Parathyroid adenoma (tissue), 2 donors: ENCODE measurements around the gene CDC42BPA.

Experiments used
- H2AFZ ChIP-seq: fragments of 300-600 bp; sonication (generic); one replicate; pipeline ENCODE4 v1.7.0; 2017; ENCODE audit warnings: antibody characterized with exemption, mild to moderate bottlenecking
- H3K27ac ChIP-seq: fragments of 300-600 bp; sonication (generic); one replicate; pipeline ENCODE4 v1.7.0; 2017
- H3K27me3 ChIP-seq: fragments of 300-600 bp; sonication (generic); one replicate; pipeline ENCODE4 v1.7.0; 2017; ENCODE audit warnings: low read length; ENCODE audit not compliant: control insufficient read depth, insufficient read depth
- H3K36me3 ChIP-seq: fragments of 300-600 bp; sonication (generic); one replicate; pipeline ENCODE4 v1.7.0; 2017; ENCODE audit warnings: low read length; ENCODE audit not compliant: control insufficient read depth, insufficient read depth
- H3K4me1 ChIP-seq: fragments of 300-600 bp; sonication (generic); one replicate; pipeline ENCODE4 v1.7.0; 2017; ENCODE audit warnings: control low read depth
- H3K4me2 ChIP-seq: fragments of 300-600 bp; sonication (generic); one replicate; pipeline ENCODE4 v1.7.0; 2017; ENCODE audit warnings: low read length
- H3K4me3 ChIP-seq: fragments of 300-600 bp; sonication (generic); one replicate; pipeline ENCODE4 v1.7.0; 2017; ENCODE audit warnings: low read depth, low read length
- H3K79me2 ChIP-seq: fragments of 300-600 bp; sonication (generic); one replicate; pipeline ENCODE4 v1.7.0; 2017; ENCODE audit warnings: control low read depth
- H3K9ac ChIP-seq: fragments of 300-600 bp; sonication (generic); one replicate; pipeline ENCODE4 v1.7.0; 2017; ENCODE audit warnings: mild to moderate bottlenecking
- H3K9me3 ChIP-seq: fragments of 300-600 bp; sonication (generic); one replicate; pipeline ENCODE4 v1.7.0; 2017; ENCODE audit warnings: low read length; ENCODE audit not compliant: control insufficient read depth
- CTCF ChIP-seq: fragments of 300-600 bp; sonication (generic); IDR thresholded peaks from one replicate; pipeline ENCODE4 v1.7.0; 2017; ENCODE audit warnings: antibody characterized with exemption, mild to moderate bottlenecking
- donor health status: primary hyperparathyroidism.

Gene CDC42BPA

GRCh38 chr1:227303662-227304061 is 14.6 kb downstream of the CDC42BPA start:
- TF ChIP-seq CTCF = no peak
- Histone ChIP-seq H3K79me2 (no peaks in the 10 kb centered on the region), H3K9me3 (no peaks in the 10 kb centered on the region), H3K4me2 (no peak overlapping the region), H3K27ac (no peak overlapping the region), H2AFZ (no peak overlapping the region), H3K9ac (no peak overlapping the region), H3K4me1 (peaks cover 3% of the 10 kb centered on the region), H3K36me3 (no peaks in the 10 kb centered on the region), H3K27me3 (no peaks in the 10 kb centered on the region), H3K4me3 (no peak overlapping the region)

GRCh38 chr1:227300682-227301081 is 17.6 kb downstream of the CDC42BPA start:
- no peak for TF ChIP-seq CTCF
- Histone ChIP-seq H3K9me3 (no peaks in the 10 kb centered on the region), H3K9ac (no peak overlapping the region), H3K4me3 (no peak overlapping the region), H3K27ac (no peak overlapping the region), H3K79me2 (no peaks in the 10 kb centered on the region), H3K27me3 (no peaks in the 10 kb centered on the region), H2AFZ (no peak overlapping the region), H3K4me2 (no peak overlapping the region), H3K36me3 (no peaks in the 10 kb centered on the region), H3K4me1 (peaks cover 3% of the 10 kb centered on the region)

GRCh38 chr1:227299688-227300087 is 18.6 kb downstream of the CDC42BPA start:
- H3K27ac ChIP-seq = no peak overlapping the region

GRCh38 chr1:227299241-227299627 is 19.1 kb downstream of the CDC42BPA start:
- H3K9ac ChIP-seq = no peak overlapping the region
- H2AFZ ChIP-seq = no peak overlapping the region
- H3K36me3 ChIP-seq = no peaks in the 10 kb centered on the region
- H3K4me1 ChIP-seq = peaks cover 3% of the 10 kb centered on the region
- H3K4me2 ChIP-seq = no peak overlapping the region
- no peaks in the 10 kb centered on the region for H3K79me2 ChIP-seq
- H3K27me3 ChIP-seq = no peaks in the 10 kb centered on the region
- H3K27ac ChIP-seq = no peak overlapping the region
- H3K9me3 ChIP-seq = no peaks in the 10 kb centered on the region
- H3K4me3 ChIP-seq = no peak overlapping the region
- no peak for TF ChIP-seq CTCF

More at GRCh38 chr1:227299688-227300087, 18.6 kb downstream of the CDC42BPA start:
- Histone ChIP-seq H3K4me2 (no peak overlapping the region), H3K9ac (no peak overlapping the region), H2AFZ (no peak overlapping the region), H3K9me3 (no peaks in the 10 kb centered on the region), H3K4me3 (no peak overlapping the region), H3K27me3 (no peaks in the 10 kb centered on the region), H3K36me3 (no peaks in the 10 kb centered on the region), H3K79me2 (no peaks in the 10 kb centered on the region), H3K4me1 (peaks cover 3% of the 10 kb centered on the region)
- TF ChIP-seq CTCF = no peak

- peaks cover 3% of the 10 kb centered on the region for H3K4me1 ChIP-seq
- no peak overlapping the region for H3K9ac ChIP-seq
- H3K9me3 ChIP-seq = no peaks in the 10 kb centered on the region
- H3K79me2 ChIP-seq = no peaks in the 10 kb centered on the region
- TF ChIP-seq CTCF = no peak
- H3K4me3 ChIP-seq = no peak overlapping the region
- H3K27ac ChIP-seq = no peak overlapping the region
- no peak overlapping the region for H2AFZ ChIP-seq
- H3K4me2 ChIP-seq = no peak overlapping the region
- no peaks in the 10 kb centered on the region for H3K36me3 ChIP-seq
- no peaks in the 10 kb centered on the region for H3K27me3 ChIP-seq
Observed at GRCh38 chr1:227298512-227299240, 19.6 kb downstream of the CDC42BPA start.
